Measurements from ENCODE around the gene PCSK6.

DNA sequence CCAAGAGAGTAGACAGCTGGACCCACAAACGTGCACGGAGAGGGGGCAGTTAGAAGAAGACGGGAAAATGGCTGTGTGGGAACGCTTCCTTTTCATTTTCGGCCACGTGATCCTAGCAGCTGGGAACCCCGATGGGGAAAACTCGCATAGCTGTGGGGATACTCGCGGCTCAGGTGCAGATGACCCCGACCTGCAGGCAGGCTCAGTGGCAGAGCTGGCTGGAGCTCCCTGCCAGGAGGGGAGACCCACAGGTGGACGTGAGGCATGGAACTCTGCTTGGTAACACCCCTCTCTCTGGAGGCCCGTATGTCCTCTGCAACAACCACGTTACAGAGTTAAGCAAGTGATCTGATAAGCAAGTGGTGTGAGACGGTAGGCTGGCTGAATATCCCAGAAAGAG, 109.9 kb downstream of the PCSK6 start:
- TF ChIP-seq, protein P1, sequence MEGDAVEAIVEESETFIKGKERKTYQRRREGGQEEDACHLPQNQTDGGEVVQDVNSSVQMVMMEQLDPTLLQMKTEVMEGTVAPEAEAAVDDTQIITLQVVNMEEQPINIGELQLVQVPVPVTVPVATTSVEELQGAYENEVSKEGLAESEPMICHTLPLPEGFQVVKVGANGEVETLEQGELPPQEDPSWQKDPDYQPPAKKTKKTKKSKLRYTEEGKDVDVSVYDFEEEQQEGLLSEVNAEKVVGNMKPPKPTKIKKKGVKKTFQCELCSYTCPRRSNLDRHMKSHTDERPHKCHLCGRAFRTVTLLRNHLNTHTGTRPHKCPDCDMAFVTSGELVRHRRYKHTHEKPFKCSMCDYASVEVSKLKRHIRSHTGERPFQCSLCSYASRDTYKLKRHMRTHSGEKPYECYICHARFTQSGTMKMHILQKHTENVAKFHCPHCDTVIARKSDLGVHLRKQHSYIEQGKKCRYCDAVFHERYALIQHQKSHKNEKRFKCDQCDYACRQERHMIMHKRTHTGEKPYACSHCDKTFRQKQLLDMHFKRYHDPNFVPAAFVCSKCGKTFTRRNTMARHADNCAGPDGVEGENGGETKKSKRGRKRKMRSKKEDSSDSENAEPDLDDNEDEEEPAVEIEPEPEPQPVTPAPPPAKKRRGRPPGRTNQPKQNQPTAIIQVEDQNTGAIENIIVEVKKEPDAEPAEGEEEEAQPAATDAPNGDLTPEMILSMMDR (IDR thresholded peaks at IDR 0.05; ENCODE audit: low read length): no peak
- no peak for TF ChIP-seq EZH2 (optimal IDR thresholded peaks at IDR 0.05; ENCODE audit: low read depth, low read length)

All from MM.1S (cell line).